GM18507 (cell line): ENCODE measurements around the gene RAB40B.
"Not testable (repeated sequence)": the region's sequence is repeated elsewhere in the genome, so short reads cannot be mapped to it uniquely, and the experiment has no call there.

Experiments used
- DNase-seq: peaks from one replicate; pipeline ENCODE4 v3.0.0; 2011; ENCODE audit warnings: low read depth; ENCODE audit not compliant: insufficient read length; ENCODE audit errors: extremely low spot score
- FAIRE-seq: peaks from 2 replicates; lab custom pipeline; 2011; peaks lifted over from hg19 to GRCh38; lab: Jason Lieb, UNC

RAB40B gene

DNA sequence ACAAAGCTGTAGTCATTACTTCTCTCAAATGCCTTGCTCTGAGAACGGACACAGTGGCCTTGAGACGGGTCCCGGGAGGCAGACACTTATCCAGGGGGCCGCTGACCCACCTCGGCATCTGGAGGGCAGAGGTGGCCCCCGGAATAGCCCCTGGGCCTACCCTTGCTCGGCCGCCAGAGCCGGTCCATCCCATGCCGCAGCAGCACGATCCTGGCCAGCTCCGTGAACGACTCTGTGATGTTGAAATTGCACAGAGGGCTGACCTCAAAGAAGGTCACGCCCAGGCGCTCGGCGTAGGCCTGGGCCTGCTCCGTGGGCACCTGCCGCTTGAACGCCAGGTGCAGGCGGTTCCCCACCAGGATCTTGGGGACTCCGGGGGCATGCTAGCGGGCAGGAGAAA lies 40.2 kb downstream of the RAB40B start:
- DNase-seq (no peak), FAIRE-seq (no peak)

DNA sequence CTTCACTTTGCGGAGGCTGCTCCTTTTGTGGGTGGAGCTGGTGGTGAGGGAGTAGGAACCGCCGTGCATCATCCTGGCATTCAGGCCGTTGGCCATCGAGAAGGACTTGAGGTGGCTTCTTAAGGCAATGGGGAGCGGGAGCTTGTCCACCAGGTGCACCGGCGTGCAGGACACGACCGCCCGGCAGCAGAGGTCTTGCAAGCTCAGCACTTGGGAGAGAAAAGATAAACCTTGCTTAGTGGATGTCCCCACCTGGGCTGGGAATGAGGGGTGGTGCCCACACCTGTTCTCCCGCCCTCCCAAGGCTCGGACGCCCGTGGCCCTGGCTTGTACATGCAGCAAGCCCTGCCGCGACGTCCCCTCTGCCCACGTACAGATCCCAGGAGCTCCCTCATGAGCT lies 40.6 kb downstream of the RAB40B start:
- no peak for DNase-seq

DNA sequence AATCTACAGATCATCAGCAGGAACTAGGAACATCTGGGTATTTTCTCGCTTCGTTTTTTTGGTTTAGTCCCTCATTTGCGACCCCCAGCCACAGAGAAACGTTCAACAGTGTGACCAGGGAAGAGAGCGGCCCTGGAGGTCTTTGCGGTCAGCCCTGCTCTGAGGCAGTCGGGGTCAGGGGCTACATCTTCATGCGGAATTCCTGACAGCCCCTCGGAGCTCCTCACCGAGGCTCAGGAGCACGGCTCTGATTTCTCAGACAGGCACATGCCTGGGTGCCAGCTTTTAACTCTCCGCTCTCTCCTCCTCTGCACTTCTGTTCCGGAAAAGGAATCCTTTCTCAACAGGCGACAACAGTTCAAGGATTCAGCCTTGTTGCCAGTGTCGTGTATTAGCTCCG lies 42.2 kb downstream of the RAB40B start:
- no peak for FAIRE-seq
- no peak for DNase-seq

More for the DNA sequence above, 40.6 kb downstream of the RAB40B start:
- FAIRE-seq, result no peak

DNA sequence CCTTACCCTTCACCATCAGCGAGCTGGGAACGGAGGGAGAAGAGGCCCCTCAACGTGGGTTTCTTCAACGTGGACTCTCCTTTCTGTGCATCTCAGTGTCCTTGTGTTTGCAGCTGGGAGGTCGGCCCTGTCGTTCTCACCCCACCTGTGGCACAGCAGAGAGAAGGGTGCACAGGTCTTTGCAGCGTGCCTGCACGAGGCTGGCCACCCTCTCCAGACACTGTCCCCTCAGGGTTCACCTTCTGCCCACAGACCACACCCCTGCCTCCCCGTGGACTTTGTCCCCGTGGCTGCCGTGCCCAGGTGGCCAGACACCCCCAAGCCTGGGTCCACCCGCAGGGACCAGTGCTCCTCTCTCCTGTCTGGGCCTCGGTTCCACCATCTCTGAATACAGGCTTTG lies 43.0 kb downstream of the RAB40B start:
- DNase-seq (no peak), FAIRE-seq (no peak)

GRCh38 chr17:82655038-82655479 lies 43.4 kb downstream of the RAB40B start:
- DNase-seq (no peak), FAIRE-seq (no peak)

GRCh38 chr17:82654611-82655010 lies 43.9 kb downstream of the RAB40B start:
- DNase-seq, FAIRE-seq: not testable (repeated sequence)

DNA sequence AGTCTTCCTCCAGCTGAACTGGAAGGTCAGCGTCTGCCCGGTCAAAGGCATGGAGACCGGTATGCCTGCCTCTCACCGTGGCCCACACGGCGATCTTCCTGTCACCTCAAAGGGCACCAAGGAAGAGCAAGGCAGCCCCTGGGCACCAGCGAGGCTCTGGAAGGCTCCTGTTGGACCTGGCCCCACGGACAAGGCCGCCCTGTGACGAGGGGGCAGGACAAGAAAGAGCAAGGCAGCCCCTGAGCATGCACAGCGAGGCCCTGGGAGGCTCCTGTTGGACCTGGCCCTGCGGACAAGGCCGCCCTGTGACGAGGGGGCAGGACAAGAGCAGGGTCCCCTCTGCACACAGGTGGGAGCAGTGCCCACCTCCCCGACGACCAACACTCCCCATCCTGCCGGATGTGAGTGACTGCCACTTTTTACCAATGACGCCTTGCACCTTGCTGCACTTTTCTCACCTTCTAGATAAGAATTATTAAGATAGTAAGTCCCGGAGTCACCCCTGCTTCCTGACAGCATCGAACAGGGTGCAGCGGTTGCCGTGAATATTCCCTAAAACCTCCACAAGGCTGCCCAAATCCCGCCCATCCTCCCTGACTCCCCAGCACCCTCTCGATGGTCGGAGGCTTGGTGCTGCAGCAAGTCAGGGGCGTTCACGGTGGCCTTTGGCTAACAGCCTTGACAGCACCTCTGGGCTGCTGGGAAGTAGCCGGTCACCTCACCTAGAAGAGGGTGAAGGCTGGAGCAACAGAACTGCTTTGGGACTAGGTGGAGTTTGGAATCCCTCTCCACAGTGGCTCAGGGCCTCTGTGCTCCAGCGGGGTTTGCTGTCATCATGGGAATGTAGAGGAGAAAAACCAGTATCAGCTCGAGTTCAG lies 44.6 kb downstream of the RAB40B start:
- no peak for DNase-seq
- no peak for FAIRE-seq

DNA sequence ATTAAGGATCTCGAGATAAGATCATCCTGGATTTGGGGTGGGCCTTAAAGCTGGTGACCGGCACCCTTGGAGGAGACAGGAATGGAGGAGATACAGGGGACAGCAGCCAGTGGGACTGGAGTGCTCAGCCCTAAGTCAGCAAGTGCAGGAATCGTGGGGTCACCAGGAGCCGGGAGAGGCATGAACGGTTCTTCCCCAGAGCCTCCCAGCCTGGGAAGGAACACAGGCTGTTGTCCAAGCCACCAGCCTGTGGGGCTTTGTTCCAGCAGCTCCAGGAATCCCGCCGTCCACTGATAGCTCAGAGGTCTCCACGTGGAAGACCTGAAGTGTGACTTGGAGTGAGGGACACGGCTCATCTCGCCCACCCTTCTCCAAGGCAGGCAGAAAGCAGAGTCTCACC lies 47.8 kb downstream of the RAB40B start:
- no peak for DNase-seq
- FAIRE-seq, result no peak

GRCh38 chr17:82649501-82650261 lies 48.8 kb downstream of the RAB40B start:
- FAIRE-seq, result no peak
- DNase-seq, result no peak

DNA sequence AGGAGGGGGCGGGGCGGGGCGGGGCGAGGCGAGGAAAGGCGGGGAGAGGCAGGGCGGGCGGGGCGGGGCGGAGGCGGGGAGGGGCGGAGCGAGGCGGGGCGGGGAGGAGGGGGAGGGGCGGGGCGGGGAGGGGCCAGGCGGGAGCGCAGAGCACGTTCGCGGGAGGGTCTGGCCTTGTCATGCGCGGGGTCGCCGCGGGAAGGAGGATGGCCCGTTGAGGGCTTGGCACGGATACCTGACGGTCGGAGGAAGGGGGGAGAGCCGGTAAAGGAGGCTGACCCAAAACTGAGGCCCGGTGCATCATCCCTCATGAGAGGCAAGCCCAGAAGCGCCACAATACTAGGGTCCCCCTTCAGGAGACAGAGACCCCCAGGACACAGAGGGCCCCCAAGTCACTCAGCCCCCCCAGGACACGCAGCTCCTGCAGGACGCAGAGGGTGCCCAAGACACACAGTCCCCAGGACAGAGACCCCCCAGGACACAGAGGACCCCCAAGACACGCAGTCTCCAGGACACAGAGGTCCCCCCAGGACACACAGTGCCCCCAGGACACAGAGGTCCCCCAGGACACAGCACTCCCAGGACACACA lies 49.7 kb downstream of the RAB40B start:
- no peak for FAIRE-seq

DNA sequence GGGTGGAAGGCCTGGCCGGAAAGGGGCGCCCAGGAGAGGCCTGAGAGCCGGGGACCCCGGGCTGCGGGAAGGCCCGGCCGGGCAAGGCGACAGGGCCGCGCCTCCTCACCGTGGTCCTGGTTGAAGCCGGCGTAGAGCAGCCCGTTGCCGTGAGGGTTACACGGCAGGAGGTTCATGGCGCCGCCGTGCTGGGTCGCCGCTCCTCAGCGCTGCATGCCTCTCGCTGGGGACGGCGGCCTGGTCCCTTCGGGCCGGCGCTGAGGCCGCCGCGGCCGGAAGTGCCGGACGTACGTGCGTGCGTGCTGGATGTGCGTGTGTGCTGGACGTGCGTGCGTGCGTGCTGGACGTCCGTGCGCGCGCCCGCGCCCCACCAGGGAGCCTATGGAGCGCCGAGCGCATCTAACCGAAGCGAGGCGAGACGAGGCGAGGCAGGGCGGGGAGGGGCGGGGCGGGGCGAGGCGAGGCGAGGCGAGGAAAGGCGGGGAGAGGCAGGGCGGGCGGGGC lies 50.3 kb downstream of the RAB40B start, which contains the start of gene WDR45B:
TSS of gene WDR45B (minus strand) at position 280 of the 504 bp plus-strand sequence. CDS start at position 176, 104 bp downstream.
- FAIRE-seq (peak; percentile 90), DNase-seq (peak; percentile 99)

More for the DNA sequence above, 49.7 kb downstream of the RAB40B start:
- peak; percentile 32 for DNase-seq

- no peak for DNase-seq
- no peak for FAIRE-seq
Observed at GRCh38 chr17:82647593-82648164, 50.8 kb downstream of the RAB40B start.

DNA sequence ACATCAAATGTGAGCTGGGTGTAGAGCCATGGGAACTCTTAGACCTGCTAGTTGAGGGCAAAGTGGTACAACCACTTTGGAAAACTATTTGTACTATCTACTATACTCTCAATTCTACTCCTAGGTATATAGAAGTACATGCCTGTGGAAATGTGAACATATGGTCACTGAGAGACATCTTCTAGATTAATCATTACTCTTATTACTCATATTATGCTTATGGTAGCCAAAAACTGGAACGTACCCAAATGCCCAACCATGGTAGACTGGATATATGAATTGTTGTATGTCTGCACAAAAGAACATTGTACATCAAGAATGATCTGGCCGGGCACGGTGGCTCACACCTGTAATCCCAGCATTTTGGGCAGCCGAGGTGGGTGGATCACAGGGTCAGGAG lies 53.0 kb downstream of the RAB40B start:
- no peak for FAIRE-seq
- DNase-seq, result no peak

GRCh38 chr17:82644148-82644547 lies 54.4 kb downstream of the RAB40B start:
- DNase-seq (no peak), FAIRE-seq (no peak)

GRCh38 chr17:82642022-82642421 lies 56.5 kb downstream of the RAB40B start:
- FAIRE-seq (no peak), DNase-seq (no peak)

DNA sequence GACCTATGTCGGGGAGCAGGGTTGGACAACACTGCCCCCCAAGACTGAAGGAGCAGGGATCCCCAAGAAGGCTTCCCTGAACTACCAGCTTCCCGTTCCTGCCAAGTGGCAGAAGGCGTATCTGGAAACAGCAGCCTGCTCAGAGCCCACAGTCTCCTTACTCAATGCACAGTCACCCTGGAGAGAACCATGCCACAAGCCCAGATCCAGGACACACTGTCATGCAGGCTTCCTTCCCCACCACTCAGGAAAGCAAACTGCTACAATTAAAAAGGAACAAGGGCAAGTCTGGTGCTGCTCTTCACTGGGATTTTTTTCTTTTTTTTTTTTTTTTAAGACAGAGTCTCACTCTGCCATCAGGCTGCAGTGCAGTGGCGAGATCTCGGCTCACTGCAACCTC lies 58.5 kb downstream of the RAB40B start:
- DNase-seq, result no peak
- no peak for FAIRE-seq

DNA sequence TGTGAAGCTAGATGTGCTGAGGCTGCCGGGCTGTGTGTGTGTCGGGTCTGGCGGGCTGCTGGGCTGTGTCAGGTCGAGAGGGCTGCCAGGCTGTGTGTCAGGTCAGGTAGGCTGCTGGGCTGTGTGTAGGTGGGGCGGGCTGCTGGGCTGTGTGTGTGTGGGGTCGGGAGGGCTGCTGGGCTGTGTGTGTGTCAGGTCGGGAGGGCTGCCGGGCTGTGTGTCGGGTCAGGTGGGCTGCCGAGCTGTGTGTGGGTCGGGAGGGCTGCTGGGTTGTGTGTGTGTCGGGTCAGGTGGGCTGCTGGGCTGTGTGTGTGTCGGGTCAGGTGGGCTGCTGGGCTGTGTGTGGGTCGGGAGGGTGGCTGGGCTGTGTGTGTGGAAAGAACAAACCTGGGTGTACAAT lies 58.9 kb downstream of the RAB40B start:
- DNase-seq (no peak), FAIRE-seq (no peak)

DNA sequence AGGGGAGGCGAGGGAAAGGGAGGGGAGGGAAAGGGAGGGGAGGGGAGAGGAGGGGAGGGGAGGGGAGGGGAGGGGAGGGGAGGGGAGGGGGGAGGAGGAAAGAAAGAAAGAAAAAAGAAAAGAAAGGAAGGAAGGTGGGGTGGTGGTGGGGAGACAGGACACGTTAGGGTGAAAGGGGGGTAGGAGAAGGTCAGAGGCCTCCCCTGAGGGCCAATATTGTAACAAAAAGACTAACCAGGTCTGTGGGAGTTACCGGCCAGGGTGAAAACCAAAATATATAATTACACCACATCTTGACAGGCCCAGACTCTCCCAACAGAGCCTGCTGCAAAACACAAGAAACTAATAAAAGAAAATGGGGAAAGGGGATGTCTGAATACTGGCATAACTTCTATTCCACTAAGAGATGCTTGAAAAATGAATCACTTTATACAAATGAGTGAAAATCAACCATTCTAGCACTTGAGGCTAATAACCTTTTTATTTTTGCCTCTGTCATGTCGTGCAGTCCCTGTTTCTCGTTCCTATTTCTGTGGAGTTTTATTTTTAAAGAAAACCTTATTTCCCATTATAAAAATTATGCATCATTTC lies 60.2 kb downstream of the RAB40B start:
- DNase-seq, result no peak
- FAIRE-seq, result no peak
